K562 (cell line): ENCODE data around the gene ADAM8. TPM values are rescaled to one million over a fixed set of nuclear protein-coding genes. Genes with fewer than 3 reads are reported as not detected.

Source experiments
- ATAC-seq: fragments of 200-7000 bp; cut with Tn5 transposase; 3 replicates; pipeline ENCODE4 v1.9.1; 2020; ENCODE audit warnings: moderate library complexity
- BruUV-seq: library from RNA; stranded (reverse); fragments of 400-500 nt; replicated peaks from 2 replicates; lab custom pipeline; 2021; lab: Mats Ljungman, UMichigan
- CTCF ChIA-PET: fragments of 300-600 bp; formaldehyde crosslinking; extraction: SDS; loops from one replicate; lab custom pipeline; 2021; ENCODE audit warnings: low intra/inter-chr PET ratio; lab: Yijun Ruan, JAX
- POLR2A ChIA-PET: fragments of 300-600, 350-650 bp; sonication (Branson Sonifier 250); formaldehyde crosslinking; extraction: SDS; loops from one replicate; lab custom pipeline; 2021; ENCODE audit warnings: antibody characterized with exemption, inconsistent platforms; lab: Yijun Ruan, JAX
- DNase-seq, 4 experiments: peaks; one replicate each; pipeline versions ENCODE4 v3.0.0 to v3.0.0-alpha.2; 2011 to 2018; ENCODE audit warnings: low spot score in 3 of 4, mixed read lengths in 3 of 4; ENCODE audit errors: extremely low read depth in 1 of 4
- FAIRE-seq: peaks from 2 replicates; lab custom pipeline; 2011; peaks lifted over from hg19 to GRCh38; lab: Jason Lieb, UNC
- H2AFZ ChIP-seq: 2 replicates; pipeline ENCODE4 v1.6.0; 2011; ENCODE audit warnings: low read depth, low read length, control low read depth, inconsistent platforms
- H3K27ac ChIP-seq: fragments of 200-600 bp; 3 replicates; pipeline ENCODE4 v1.8.0; 2011; ENCODE audit warnings: low read depth, mild to moderate bottlenecking, control low read depth, inconsistent platforms, low read length, moderate library complexity, mixed read lengths; ENCODE audit errors: extremely low read depth
- H3K27me3 ChIP-seq, 2 experiments: fragments of 300-600 bp in 1 of 2; 2 replicates in 1 of 2; 3 replicates in 1 of 2; pipeline versions ENCODE4 v1.6.0 to v1.8.0; 2011; ENCODE audit warnings: inconsistent platforms in 2 of 2, low read length in 2 of 2, mild to moderate bottlenecking in 1 of 2, mixed read lengths in 1 of 2, moderate library complexity in 1 of 2; ENCODE audit not compliant: control insufficient read depth in 2 of 2, insufficient read depth in 2 of 2
- H3K36me3 ChIP-seq: fragments of 300-600 bp; 3 replicates; pipeline ENCODE4 v1.8.0; 2011; ENCODE audit warnings: mild to moderate bottlenecking, low read length, inconsistent platforms; ENCODE audit not compliant: control insufficient read depth, insufficient read depth
- H3K4me1 ChIP-seq, 2 experiments: fragments of 200-600 bp in 1 of 2; replicated peaks in 1 of 2; 2 replicates in 1 of 2; 3 replicates in 1 of 2; pipeline versions ENCODE4 v1.5.1 to v1.8.0; 2011; ENCODE audit warnings: inconsistent platforms in 2 of 2, low read length in 2 of 2, mild to moderate bottlenecking in 1 of 2, mixed read lengths in 1 of 2, moderate library complexity in 1 of 2; ENCODE audit not compliant: control insufficient read depth in 2 of 2, insufficient read depth in 2 of 2
- H3K4me2 ChIP-seq: 2 replicates; pipeline ENCODE4 v1.6.1; 2011; ENCODE audit warnings: low read length, control low read depth, inconsistent platforms, mixed read lengths; ENCODE audit not compliant: insufficient read depth
- H3K4me3 ChIP-seq: fragments of 200-600 bp; sonication (generic), shearing (Covaris generic); 2 replicates; pipeline ENCODE4 v1.5.1; 2016; ENCODE audit warnings: control low read depth, inconsistent platforms
- H3K79me2 ChIP-seq: fragments of 200-600 bp; 3 replicates; pipeline ENCODE4 v1.8.0; 2011; ENCODE audit warnings: low read length, inconsistent platforms; ENCODE audit not compliant: control insufficient read depth, insufficient read depth
- H3K9ac ChIP-seq, 2 experiments: 2 replicates each; pipeline versions ENCODE4 v1.6.0 to v1.6.1; 2011; ENCODE audit warnings: low read depth in 2 of 2, low read length in 2 of 2, control low read depth in 1 of 2, inconsistent platforms in 1 of 2, mild to moderate bottlenecking in 1 of 2, mixed read lengths in 1 of 2; ENCODE audit not compliant: insufficient read depth in 1 of 2
- H3K9me1 ChIP-seq: one replicate; pipeline ENCODE4 v1.6.0; 2011; ENCODE audit warnings: inconsistent platforms, mild to moderate bottlenecking, low read length, moderate library complexity; ENCODE audit not compliant: control insufficient read depth, insufficient read depth
- H3K9me3 ChIP-seq: replicated peaks from 2 replicates; pipeline ENCODE4 v1.5.1; 2011; ENCODE audit warnings: low read depth, low read length, inconsistent platforms; ENCODE audit not compliant: control insufficient read depth, insufficient read depth
- H4K20me1 ChIP-seq: replicated peaks from 2 replicates; pipeline ENCODE4 v1.6.1; 2011; ENCODE audit warnings: low read length, inconsistent platforms, mixed read lengths; ENCODE audit not compliant: control insufficient read depth, insufficient read depth
- CBX8 ChIP-seq: fragments of 200-600 bp; sonication (generic); IDR thresholded peaks from 2 replicates; pipeline ENCODE4 v1.6.1; 2012; ENCODE audit warnings: borderline replicate concordance, mixed run types, low read depth, mild to moderate bottlenecking, moderate library complexity, mixed read lengths, low read length, control low read depth, inconsistent platforms; ENCODE audit not compliant: poor library complexity, severe bottlenecking; ENCODE audit errors: extremely low read depth
- JUNB ChIP-seq: fragments of 450-650 bp; formaldehyde crosslinking; conservative IDR thresholded peaks from 2 replicates; pipeline ENCODE4 v1.4.0; 2020; ENCODE audit warnings: mild to moderate bottlenecking
- MEIS2 ChIP-seq: fragments of 450-650 bp; IDR thresholded peaks from 2 replicates; pipeline ENCODE4 v1.6.1; 2014; ENCODE audit warnings: mild to moderate bottlenecking; ENCODE audit not compliant: partially characterized antibody
- NR3C1 ChIP-seq: sonication (generic); formaldehyde crosslinking; IDR thresholded peaks from 2 replicates; pipeline ENCODE4 v1.8.1; 2022; ENCODE audit warnings: missing genetic modification reagents
- RFX7 ChIP-seq: fragments of 250-450 bp; sonication (Bioruptor Pico); IDR thresholded peaks from 2 replicates; pipeline ENCODE4 v1.5.1; 2021; ENCODE audit warnings: mild to moderate bottlenecking
- SP1 ChIP-seq: sonication (generic); formaldehyde crosslinking; IDR thresholded peaks from 2 replicates; pipeline ENCODE4 v1.8.1; 2022; ENCODE audit warnings: mild to moderate bottlenecking, missing genetic modification reagents
- YBX1 ChIP-seq: fragments of 450-650 bp; IDR thresholded peaks from 2 replicates; pipeline ENCODE4 v1.7.1; 2016; ENCODE audit warnings: mild to moderate bottlenecking
- WGBS: fragments of 100-300 bp; shearing (Covaris generic); methylation state at CpG from one replicate; pipeline ENCODE4 v1.1.6; 2016; ENCODE audit warnings: low coverage, mixed read lengths; ENCODE audit not compliant: insufficient coverage; ENCODE audit errors: missing lambda C conversion rate; 5-methylcytosine and 5-hydroxymethylcytosine counted together
- in situ Hi-C: fragments of 300-500 bp; cut with MboI; formaldehyde crosslinking; loops from 4 replicates; pipeline ENCODE4 v1.15.0; 2018; ENCODE audit warnings: inconsistent platforms, mixed read lengths
- intact Hi-C: fragments of 100-400 bp; cut with micrococcal nuclease; formaldehyde crosslinking; loops from 2 replicates; pipeline ENCODE4 v1.14.2; 2022
- polyA plus RNA-seq, 8 experiments: library from polyadenylated mRNA; depleted of rRNA in 4 of 8; stranded (reverse) in 5 of 8; unstranded in 3 of 8; fragments of >200 nt; fragmentation: Nextera tagmentation in 2 of 8; fragmentation: Illumina TruSeq in 1 of 8; extraction: Ambion mirVana in 2 of 8; extraction: Trizol in 1 of 8; gene quantifications; 2 replicates each; pipeline versions ENCODE4 v1.2.1 to v1.2.3, GENCODE V29; 2011 to 2014; ENCODE audit warnings: inconsistent platforms in 1 of 8, missing spikeins in 1 of 8
- total RNA-seq, 7 experiments: library from RNA; depleted of rRNA in 6 of 7; stranded (reverse); fragments of >200 nt in 6 of 7; fragmentation: Illumina TruSeq in 2 of 7; extraction: Trizol in 2 of 7; gene quantifications; 2 replicates each; pipeline versions ENCODE4 v1.2.1 to v1.2.3, GENCODE V29; 2011 to 2021; ENCODE audit warnings: low replicate concordance in 1 of 7
- TF ChIP-seq, protein P1 (sequence below): sonication (generic); formaldehyde crosslinking; IDR thresholded peaks from 2 replicates; pipeline ENCODE4 v1.8.0; 2023; ENCODE audit warnings: mild to moderate bottlenecking, missing genetic modification reagents

The ADAM8 gene
- total and polyA plus RNA-seq, 9 of the 15 experiments (the other 6 are each of a cell fraction or from before 2014, with no cell fraction given) = 0.07 to 7.0 (median 1.1) TPM

DNA sequence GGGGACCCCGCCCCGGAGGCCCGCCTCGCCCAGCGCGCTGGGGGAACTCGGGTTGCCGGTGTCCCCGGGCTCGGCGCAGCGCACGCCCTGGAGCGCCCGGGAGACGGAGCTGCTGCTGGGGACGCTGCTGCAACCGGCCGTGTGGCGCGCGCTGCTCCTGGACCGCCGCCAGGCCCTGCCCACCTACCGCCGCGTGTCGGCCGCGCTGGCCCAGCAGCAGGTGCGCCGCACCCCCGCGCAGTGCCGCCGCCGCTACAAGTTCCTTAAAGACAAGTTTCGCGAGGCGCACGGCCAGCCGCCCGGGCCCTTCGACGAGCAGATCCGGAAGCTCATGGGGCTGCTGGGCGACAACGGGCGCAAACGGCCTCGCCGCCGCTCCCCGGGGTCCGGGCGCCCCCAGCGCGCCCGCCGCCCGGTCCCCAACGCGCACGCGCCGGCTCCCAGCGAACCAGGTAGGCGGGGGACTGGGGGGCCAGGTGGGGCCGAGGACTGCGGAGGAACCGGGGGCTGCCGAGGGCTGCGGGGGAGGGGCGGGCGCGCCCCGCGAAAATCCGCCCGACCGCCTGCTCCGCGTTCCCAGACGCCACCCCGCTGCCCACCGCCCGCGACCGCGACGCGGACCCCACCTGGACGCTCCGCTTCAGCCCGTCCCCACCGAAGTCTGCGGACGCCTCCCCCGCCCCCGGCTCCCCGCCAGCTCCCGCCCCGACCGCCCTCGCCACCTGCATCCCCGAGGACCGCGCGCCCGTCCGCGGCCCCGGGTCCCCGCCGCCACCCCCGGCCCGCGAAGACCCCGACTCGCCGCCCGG lies 46.1 kb downstream of the ADAM8 start (continued):
- TF ChIP-seq, protein P1, sequence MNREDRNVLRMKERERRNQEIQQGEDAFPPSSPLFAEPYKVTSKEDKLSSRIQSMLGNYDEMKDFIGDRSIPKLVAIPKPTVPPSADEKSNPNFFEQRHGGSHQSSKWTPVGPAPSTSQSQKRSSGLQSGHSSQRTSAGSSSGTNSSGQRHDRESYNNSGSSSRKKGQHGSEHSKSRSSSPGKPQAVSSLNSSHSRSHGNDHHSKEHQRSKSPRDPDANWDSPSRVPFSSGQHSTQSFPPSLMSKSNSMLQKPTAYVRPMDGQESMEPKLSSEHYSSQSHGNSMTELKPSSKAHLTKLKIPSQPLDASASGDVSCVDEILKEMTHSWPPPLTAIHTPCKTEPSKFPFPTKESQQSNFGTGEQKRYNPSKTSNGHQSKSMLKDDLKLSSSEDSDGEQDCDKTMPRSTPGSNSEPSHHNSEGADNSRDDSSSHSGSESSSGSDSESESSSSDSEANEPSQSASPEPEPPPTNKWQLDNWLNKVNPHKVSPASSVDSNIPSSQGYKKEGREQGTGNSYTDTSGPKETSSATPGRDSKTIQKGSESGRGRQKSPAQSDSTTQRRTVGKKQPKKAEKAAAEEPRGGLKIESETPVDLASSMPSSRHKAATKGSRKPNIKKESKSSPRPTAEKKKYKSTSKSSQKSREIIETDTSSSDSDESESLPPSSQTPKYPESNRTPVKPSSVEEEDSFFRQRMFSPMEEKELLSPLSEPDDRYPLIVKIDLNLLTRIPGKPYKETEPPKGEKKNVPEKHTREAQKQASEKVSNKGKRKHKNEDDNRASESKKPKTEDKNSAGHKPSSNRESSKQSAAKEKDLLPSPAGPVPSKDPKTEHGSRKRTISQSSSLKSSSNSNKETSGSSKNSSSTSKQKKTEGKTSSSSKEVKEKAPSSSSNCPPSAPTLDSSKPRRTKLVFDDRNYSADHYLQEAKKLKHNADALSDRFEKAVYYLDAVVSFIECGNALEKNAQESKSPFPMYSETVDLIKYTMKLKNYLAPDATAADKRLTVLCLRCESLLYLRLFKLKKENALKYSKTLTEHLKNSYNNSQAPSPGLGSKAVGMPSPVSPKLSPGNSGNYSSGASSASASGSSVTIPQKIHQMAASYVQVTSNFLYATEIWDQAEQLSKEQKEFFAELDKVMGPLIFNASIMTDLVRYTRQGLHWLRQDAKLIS = no peak
- TF ChIP-seq RFX7 (CRISPR knock-in tag) = no peak
- no peak for TF ChIP-seq SP1
- TF ChIP-seq MEIS2 = no peak

DNA sequence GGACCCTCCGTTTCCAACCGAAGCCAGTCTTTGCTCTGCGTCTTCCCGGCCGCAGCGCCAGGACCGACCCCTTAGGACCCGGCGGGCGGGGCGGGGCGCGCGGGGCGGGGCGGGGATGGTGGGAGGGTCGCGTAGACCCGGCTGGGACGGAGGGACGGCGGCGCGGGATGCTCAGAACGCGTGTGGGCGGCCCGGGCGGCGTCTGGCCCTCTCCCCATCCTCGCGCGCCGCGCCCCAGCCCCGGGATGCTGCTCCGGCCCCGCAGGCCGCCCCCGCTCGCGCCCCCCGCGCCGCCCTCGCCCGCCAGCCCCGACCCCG lies 46.7 kb downstream of the ADAM8 start, which contains the start of gene UTF1:
Gene UTF1 (plus strand): TSS at position 174 of the 318 bp plus-strand sequence. CDS start 72 bp downstream, at position 246.
- FAIRE-seq (no peak), ATAC-seq (no peak), DNase-seq (peak in 1 of 4 experiments; percentile 33)
- H3K9ac ChIP-seq = peak within 1 kb of the TSS in 1 of 2 experiments; percentile 7; a peak in 1 of 4 replicates
- no TSS peak for BruUV-seq
- H2AFZ ChIP-seq = no peak within 1 kb of the TSS; the same call in 1 of the 2 replicates
- POLR2A ChIA-PET = no interaction called here
- no peaks in the 10 kb centered on the region for H3K9me1 ChIP-seq
- H3K9me3 ChIP-seq = no peaks in the 10 kb centered on the region
- H3K4me3 ChIP-seq = 0 out of 2 replicates have a peak within 1 kb of the TSS, but pooled peaks have one; percentile 8
- TF ChIP-seq CBX8 = no peak
- no peak for TF ChIP-seq YBX1
- TF ChIP-seq NR3C1 (CRISPR knock-in tag) = no peak
- TF ChIP-seq JUNB (CRISPR knock-in tag) = no peak
- no peaks in the 10 kb centered on the region for H4K20me1 ChIP-seq
- in situ Hi-C loops (no loop called here), intact Hi-C loops (no loop called here)
- H3K36me3 ChIP-seq = no peaks in the 10 kb centered on the region
- H3K79me2 ChIP-seq = no peaks in the 10 kb centered on the region
- no peaks in the 10 kb centered on the region for H3K27me3 ChIP-seq
- peaks cover 10 to 44% of the 10 kb centered on the region in 2 experiments for H3K4me1 ChIP-seq
- no peak within 1 kb of the TSS for H3K27ac ChIP-seq
- CTCF ChIA-PET = no interaction called here
- WGBS = 76% methylated on average over 3 of the region's 49 CpGs
- no peak within 1 kb of the TSS for H3K4me2 ChIP-seq
